HepG2 (cell line): ENCODE data around the gene COX4I1. TPM values are rescaled to one million over a fixed set of nuclear protein-coding genes. Genes with fewer than 3 reads are reported as not detected.

Experiments used
- ARID5B ChIP-seq: IDR thresholded peaks from 2 replicates; pipeline ENCODE4 v1.4.0; 2020; ENCODE audit warnings: mild to moderate bottlenecking, missing genetic modification reagents
- EED ChIP-seq: sonication (generic); formaldehyde crosslinking; IDR thresholded peaks from 2 replicates; pipeline ENCODE4 v1.5.0; 2020; ENCODE audit warnings: mild to moderate bottlenecking, missing genetic modification reagents
- MAFG ChIP-seq: sonication (generic); formaldehyde crosslinking; IDR thresholded peaks from 2 replicates; pipeline ENCODE4 v1.5.1; 2020; ENCODE audit warnings: mild to moderate bottlenecking, missing genetic modification reagents
- NR2F6 ChIP-seq, 2 experiments: IDR thresholded peaks; 2 replicates each; pipeline ENCODE4 v1.6.1; 2016; ENCODE audit warnings: antibody characterized with exemption in 1 of 2, mild to moderate bottlenecking in 1 of 2
- PHF8 ChIP-seq: sonication (generic); formaldehyde crosslinking; IDR thresholded peaks from 2 replicates; pipeline ENCODE4 v1.5.0; 2020; ENCODE audit warnings: missing genetic modification reagents
- SNAPC5 ChIP-seq: sonication (generic); formaldehyde crosslinking; IDR thresholded peaks from 2 replicates; pipeline ENCODE4 v1.8.1; 2023; ENCODE audit warnings: mild to moderate bottlenecking, missing genetic modification reagents, borderline replicate concordance
- ZNF318 ChIP-seq: sonication (generic); formaldehyde crosslinking; IDR thresholded peaks from 2 replicates; pipeline ENCODE4 v1.4.0; 2020; ENCODE audit warnings: mild to moderate bottlenecking, missing genetic modification reagents
- ZNF609 ChIP-seq: sonication (generic); formaldehyde crosslinking; IDR thresholded peaks from 2 replicates; pipeline ENCODE4 v1.4.0; 2020; ENCODE audit warnings: mild to moderate bottlenecking, missing genetic modification reagents, borderline replicate concordance
- ZNF629 ChIP-seq: sonication (generic); formaldehyde crosslinking; conservative IDR thresholded peaks from 2 replicates; pipeline ENCODE4 v1.5.0; 2020; ENCODE audit warnings: missing genetic modification reagents
- ZNF891 ChIP-seq: sonication (generic); formaldehyde crosslinking; IDR thresholded peaks from 2 replicates; pipeline ENCODE4 v1.5.0; 2020; ENCODE audit warnings: mild to moderate bottlenecking, missing genetic modification reagents
- polyA plus RNA-seq, 8 experiments: library from polyadenylated mRNA; depleted of rRNA in 3 of 8; stranded (reverse) in 7 of 8; unstranded in 1 of 8; fragments of >200 nt; fragmentation: Illumina TruSeq in 4 of 8; extraction: Trizol in 4 of 8; gene quantifications; 2 replicates each; pipeline versions ENCODE4 v1.2.1 to v1.2.3, GENCODE V29; 2011 to 2016; ENCODE audit warnings: low read depth in 4 of 8, missing spikeins in 1 of 8, mixed read lengths in 1 of 8; ENCODE audit not compliant: insufficient read depth in 1 of 8
- total RNA-seq, 5 experiments: library from RNA; depleted of rRNA; stranded (reverse); fragments of >200 nt; fragmentation: Illumina TruSeq; extraction: Trizol; gene quantifications; 2 replicates each; pipeline ENCODE4 v1.2.3, GENCODE V29; 2016; ENCODE audit warnings: low read depth in 1 of 5

The COX4I1 gene
- total and polyA plus RNA-seq, 2 of the 13 experiments (the other 11 are each of a cell fraction or from before 2014, with no cell fraction given) = 658 to 902 TPM

GRCh38 chr16:85850344-85850880 lies 50.9 kb downstream of the COX4I1 start (continued):
- peak; percentile 34 for TF ChIP-seq ARID5B (CRISPR knock-in tag)
- no peak for TF ChIP-seq ZNF891 (CRISPR knock-in tag)
- TF ChIP-seq ZNF609 (CRISPR knock-in tag) = 0 out of 2 replicates have a peak, but pooled peaks have one; percentile 59
- TF ChIP-seq PHF8 = no peak
- TF ChIP-seq NR2F6 (IDR thresholded peaks at IDR 0.05) = peak; percentile 82
- peak; percentile 85 for TF ChIP-seq NR2F6 (CRISPR knock-in tag; IDR thresholded peaks at IDR 0.05)
- TF ChIP-seq EED (CRISPR knock-in tag) = no peak
- TF ChIP-seq SNAPC5 (CRISPR knock-in tag) = no peak
- no peak for TF ChIP-seq ZNF629 (CRISPR knock-in tag)
- TF ChIP-seq MAFG (CRISPR knock-in tag) = no peak
- peak; percentile 85; the same call in 1 of the 2 replicates for TF ChIP-seq ZNF318
